Kidney epithelial cell (primary cell): ENCODE data around the gene ATXN1. TPM values are rescaled to one million over a fixed set of nuclear protein-coding genes. Genes with fewer than 3 reads are reported as not detected.

ENCODE experiments used
- DNase-seq: peaks from one replicate; pipeline ENCODE4 v3.0.0-alpha.2; 2010; ENCODE audit warnings: low read depth
- H3K27me3 ChIP-seq: 2 replicates; pipeline ENCODE4 v1.6.0; 2011; ENCODE audit warnings: low read length; ENCODE audit not compliant: control insufficient read depth, insufficient read depth
- H3K36me3 ChIP-seq: 2 replicates; pipeline ENCODE4 v1.5.1; 2011; ENCODE audit warnings: low read length; ENCODE audit not compliant: control insufficient read depth, insufficient read depth
- H3K4me3 ChIP-seq: 2 replicates; pipeline ENCODE4 v1.5.1; 2011; ENCODE audit warnings: low read depth, mild to moderate bottlenecking, control low read depth, low read length
- total RNA-seq: library from RNA; depleted of rRNA; stranded (reverse); fragments of >200 nt; gene quantifications from 2 replicates; pipeline ENCODE4 v1.2.3, GENCODE V29; 2015
- TF ChIP-seq, protein P1 (sequence below): IDR thresholded peaks from 2 replicates; pipeline ENCODE4 v1.5.1; 2011; ENCODE audit warnings: mild to moderate bottlenecking, moderate library complexity, low read length, control low read depth, inconsistent platforms; ENCODE audit not compliant: insufficient read depth, poor library complexity, severe bottlenecking

ATXN1 gene
- total RNA-seq, 1 donor from 2014 or later: 12.5 TPM

DNA sequence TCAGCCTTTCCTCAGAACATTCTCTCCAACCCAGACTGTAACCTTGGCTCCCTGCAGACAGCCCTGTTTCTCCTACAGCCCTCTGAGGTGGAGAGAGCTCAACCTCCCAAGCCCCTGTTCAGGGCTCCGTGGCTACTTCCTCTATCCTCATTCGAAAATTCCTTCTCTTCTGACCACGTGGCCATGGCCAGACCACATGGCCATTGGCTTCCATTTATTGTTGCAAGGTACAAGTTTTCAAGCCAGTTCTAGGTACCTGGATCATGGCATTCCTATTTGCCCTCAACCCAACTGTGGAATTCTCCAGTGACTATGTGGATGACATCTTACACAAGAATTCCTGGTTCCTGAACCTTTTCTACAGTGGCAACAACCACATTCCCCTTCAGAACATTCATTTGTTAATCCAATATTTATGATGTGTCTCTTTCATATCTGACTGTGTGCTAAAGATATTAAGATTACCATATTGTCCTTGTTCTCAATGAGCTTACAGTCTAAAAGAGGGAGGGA, 361.0 kb downstream of the ATXN1 start:
- H3K27me3 ChIP-seq: no peaks in the 10 kb centered on the region
- no peaks in the 10 kb centered on the region for H3K36me3 ChIP-seq
- H3K4me3 ChIP-seq: no peak overlapping the region
- TF ChIP-seq, protein P1, sequence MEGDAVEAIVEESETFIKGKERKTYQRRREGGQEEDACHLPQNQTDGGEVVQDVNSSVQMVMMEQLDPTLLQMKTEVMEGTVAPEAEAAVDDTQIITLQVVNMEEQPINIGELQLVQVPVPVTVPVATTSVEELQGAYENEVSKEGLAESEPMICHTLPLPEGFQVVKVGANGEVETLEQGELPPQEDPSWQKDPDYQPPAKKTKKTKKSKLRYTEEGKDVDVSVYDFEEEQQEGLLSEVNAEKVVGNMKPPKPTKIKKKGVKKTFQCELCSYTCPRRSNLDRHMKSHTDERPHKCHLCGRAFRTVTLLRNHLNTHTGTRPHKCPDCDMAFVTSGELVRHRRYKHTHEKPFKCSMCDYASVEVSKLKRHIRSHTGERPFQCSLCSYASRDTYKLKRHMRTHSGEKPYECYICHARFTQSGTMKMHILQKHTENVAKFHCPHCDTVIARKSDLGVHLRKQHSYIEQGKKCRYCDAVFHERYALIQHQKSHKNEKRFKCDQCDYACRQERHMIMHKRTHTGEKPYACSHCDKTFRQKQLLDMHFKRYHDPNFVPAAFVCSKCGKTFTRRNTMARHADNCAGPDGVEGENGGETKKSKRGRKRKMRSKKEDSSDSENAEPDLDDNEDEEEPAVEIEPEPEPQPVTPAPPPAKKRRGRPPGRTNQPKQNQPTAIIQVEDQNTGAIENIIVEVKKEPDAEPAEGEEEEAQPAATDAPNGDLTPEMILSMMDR: no peak
- no peak for DNase-seq

GRCh38 chr6:16399695-16400094, 361.6 kb downstream of the ATXN1 start:
- no peak for DNase-seq
- Histone ChIP-seq H3K4me3 (no peak overlapping the region), H3K27me3 (no peaks in the 10 kb centered on the region), H3K36me3 (no peaks in the 10 kb centered on the region)
- TF ChIP-seq, protein P1: no peak

DNA sequence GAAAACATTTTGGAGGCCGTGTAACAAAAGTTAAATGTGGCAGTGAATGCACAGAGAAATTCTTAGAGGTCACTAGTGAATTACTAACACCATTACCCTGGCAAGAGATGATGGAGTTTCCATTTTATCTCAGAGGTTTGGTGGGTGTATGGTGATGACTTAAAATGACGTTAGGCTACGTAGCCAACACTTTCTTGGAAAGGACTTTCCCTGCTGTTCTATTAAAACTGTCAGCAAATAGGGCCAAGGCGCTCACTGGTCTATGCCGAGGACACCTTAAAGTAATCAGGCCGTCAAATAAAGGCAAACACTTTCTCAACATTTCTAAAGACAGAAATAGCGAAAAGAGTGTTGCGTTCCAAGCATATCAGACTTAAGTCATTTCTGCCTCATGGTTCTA, 362.1 kb downstream of the ATXN1 start:
- DNase-seq: no peak

GRCh38 chr6:16398587-16398986, 362.7 kb downstream of the ATXN1 start:
- no peaks in the 10 kb centered on the region for H3K36me3 ChIP-seq
- no peaks in the 10 kb centered on the region for H3K27me3 ChIP-seq
- DNase-seq: no peak
- H3K4me3 ChIP-seq: no peak overlapping the region
- TF ChIP-seq, protein P1: no peak

More for the DNA sequence above, 362.1 kb downstream of the ATXN1 start:
- Histone ChIP-seq H3K4me3 (no peak overlapping the region), H3K36me3 (no peaks in the 10 kb centered on the region), H3K27me3 (no peaks in the 10 kb centered on the region)
- TF ChIP-seq, protein P1: no peak

DNA sequence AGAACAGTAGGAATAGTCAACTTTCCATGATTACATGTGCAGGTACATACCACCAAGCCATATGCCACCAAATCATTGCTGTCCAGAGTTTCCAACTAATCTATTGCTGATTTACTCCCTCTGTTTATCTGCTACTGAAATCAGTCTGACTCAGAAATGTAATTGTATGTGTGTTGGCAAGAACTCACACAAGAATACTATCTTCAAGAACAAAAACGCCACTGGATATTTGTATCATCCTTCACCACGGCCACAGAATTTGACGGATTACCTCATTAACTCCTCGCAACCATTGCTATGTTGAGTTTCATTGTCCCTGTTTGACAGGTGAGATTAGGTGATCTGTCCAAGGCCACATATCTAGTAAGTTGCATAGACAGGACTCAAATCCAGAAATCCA, 363.6 kb downstream of the ATXN1 start:
- Histone ChIP-seq H3K36me3 (no peaks in the 10 kb centered on the region), H3K27me3 (no peaks in the 10 kb centered on the region), H3K4me3 (no peak overlapping the region)
- DNase-seq: no peak
- TF ChIP-seq, protein P1: no peak

- Histone ChIP-seq H3K27me3 (no peaks in the 10 kb centered on the region), H3K36me3 (no peaks in the 10 kb centered on the region), H3K4me3 (no peak overlapping the region)
- TF ChIP-seq, protein P1: no peak
- DNase-seq: no peak
Measured at GRCh38 chr6:16396497-16397319, 364.6 kb downstream of the ATXN1 start.
